Tibial nerve (tissue), 4 donors: Measurements from ENCODE around the gene CAB39L. TPM values are rescaled to one million over a fixed set of nuclear protein-coding genes. Genes with fewer than 3 reads are reported as not detected.

Experiments
- DNase-seq, 2 donors: peaks; one replicate each; pipeline ENCODE4 v3.0.0-alpha.2; 2019; ENCODE audit warnings: low spot score in 2 of 2
- H3K27ac ChIP-seq, 4 donors: fragments of 200-600 bp; sonication (generic) in 3 of 4; one replicate each; pipeline ENCODE4 v1.5.1; 2017 to 2019; ENCODE audit warnings: mild to moderate bottlenecking in 1 of 4
- H3K27me3 ChIP-seq, 2 donors: fragments of 200-600 bp; sonication (generic) in 1 of 2; one replicate each; pipeline versions ENCODE4 v1.5.1 to v1.6.0; 2017 to 2019
- H3K36me3 ChIP-seq, 3 donors: fragments of 200-600 bp; sonication (generic); one replicate each; pipeline ENCODE4 v1.5.1; 2018 to 2019
- H3K4me1 ChIP-seq, 4 donors: fragments of 200-600 bp; sonication (generic) in 3 of 4; one replicate each; pipeline ENCODE4 v1.5.1; 2017 to 2019
- H3K4me3 ChIP-seq, 4 donors: fragments of 200-600 bp; sonication (generic) in 3 of 4; one replicate each; pipeline ENCODE4 v1.5.1; 2017 to 2019; ENCODE audit warnings: mild to moderate bottlenecking in 1 of 4, moderate library complexity in 1 of 4
- H3K9me3 ChIP-seq, 4 donors: fragments of 200-600 bp; sonication (generic) in 3 of 4; one replicate each; pipeline ENCODE4 v1.5.1; 2017 to 2019
- EP300 ChIP-seq, 2 donors: sonication (generic); formaldehyde crosslinking; IDR thresholded peaks; one replicate each; pipeline ENCODE4 v1.6.1; 2017; ENCODE audit warnings: antibody characterized with exemption in 2 of 2, mild to moderate bottlenecking in 1 of 2
- POLR2A ChIP-seq, 2 donors: fragments of 450-650 bp; IDR thresholded peaks; one replicate each; pipeline ENCODE4 v1.6.1; 2017; ENCODE audit warnings: antibody characterized with exemption in 2 of 2, mild to moderate bottlenecking in 2 of 2, moderate library complexity in 2 of 2
- WGBS, 2 donors: methylation state at CpG; one replicate each; pipeline ENCODE4 v1.1.5; 2018; 5-methylcytosine and 5-hydroxymethylcytosine counted together
- total RNA-seq, 4 donors: library from RNA; depleted of rRNA; stranded (reverse); fragments of >200 nt; gene quantifications; one replicate each; pipeline ENCODE4 v1.1.0, GENCODE V29; 2016
- TF ChIP-seq, protein P1 (sequence below), 5 experiments: fragments of 200-600 bp in 3 of 5; fragments of 450-650 bp in 2 of 5; sonication (generic) in 3 of 5; IDR thresholded peaks; one replicate each; pipeline ENCODE4 v1.5.1; 2016 to 2019; ENCODE audit warnings: antibody characterized with exemption in 5 of 5, mild to moderate bottlenecking in 3 of 5, moderate library complexity in 2 of 5

Gene CAB39L
- total RNA-seq, 4 donors from 2014 or later, result 89.4 to 152 (median 107) TPM

GRCh38 chr13:49310251-49310650 is 133.6 kb downstream of the CAB39L start:
- H3K36me3 ChIP-seq, result peaks cover 0 to 15% (median 0%) of the 10 kb centered on the region in 3 donors
- no peak for DNase-seq
- WGBS, 2 donors, result 91 to 92% methylated on average over 3 of the region's 3 CpGs
- H3K27ac ChIP-seq, result peak overlapping the region; percentile 82 to 95 (median 91)
- H3K4me1 ChIP-seq, result peaks cover 0 to 87% (median 47%) of the 10 kb centered on the region in 4 donors
- H3K27me3 ChIP-seq, result no peaks in the 10 kb centered on the region
- H3K9me3 ChIP-seq, result no peaks in the 10 kb centered on the region
- no peak for TF ChIP-seq POLR2A (IDR thresholded peaks at IDR 0.05)
- TF ChIP-seq EP300 (IDR thresholded peaks at IDR 0.05), result no peak
- TF ChIP-seq, protein P1, sequence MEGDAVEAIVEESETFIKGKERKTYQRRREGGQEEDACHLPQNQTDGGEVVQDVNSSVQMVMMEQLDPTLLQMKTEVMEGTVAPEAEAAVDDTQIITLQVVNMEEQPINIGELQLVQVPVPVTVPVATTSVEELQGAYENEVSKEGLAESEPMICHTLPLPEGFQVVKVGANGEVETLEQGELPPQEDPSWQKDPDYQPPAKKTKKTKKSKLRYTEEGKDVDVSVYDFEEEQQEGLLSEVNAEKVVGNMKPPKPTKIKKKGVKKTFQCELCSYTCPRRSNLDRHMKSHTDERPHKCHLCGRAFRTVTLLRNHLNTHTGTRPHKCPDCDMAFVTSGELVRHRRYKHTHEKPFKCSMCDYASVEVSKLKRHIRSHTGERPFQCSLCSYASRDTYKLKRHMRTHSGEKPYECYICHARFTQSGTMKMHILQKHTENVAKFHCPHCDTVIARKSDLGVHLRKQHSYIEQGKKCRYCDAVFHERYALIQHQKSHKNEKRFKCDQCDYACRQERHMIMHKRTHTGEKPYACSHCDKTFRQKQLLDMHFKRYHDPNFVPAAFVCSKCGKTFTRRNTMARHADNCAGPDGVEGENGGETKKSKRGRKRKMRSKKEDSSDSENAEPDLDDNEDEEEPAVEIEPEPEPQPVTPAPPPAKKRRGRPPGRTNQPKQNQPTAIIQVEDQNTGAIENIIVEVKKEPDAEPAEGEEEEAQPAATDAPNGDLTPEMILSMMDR (IDR thresholded peaks at IDR 0.05), result no peak
- no peak overlapping the region for H3K4me3 ChIP-seq

GRCh38 chr13:49308921-49309408 is 134.9 kb downstream of the CAB39L start:
- Histone ChIP-seq H3K4me3 (peak overlapping the region in 1 of 4 donors; percentile 5), H3K9me3 (no peaks in the 10 kb centered on the region), H3K36me3 (peaks cover 0 to 15% (median 0%) of the 10 kb centered on the region in 3 donors), H3K27me3 (no peaks in the 10 kb centered on the region), H3K4me1 (peaks cover 2 to 87% (median 45%) of the 10 kb centered on the region in 4 donors), H3K27ac (peak overlapping the region; percentile 82 to 95 (median 91))
- WGBS, 2 donors, result 36 to 51% methylated on average over 11 of the region's 11 CpGs
- peak in 1 of 2 donors; percentile 43 for DNase-seq
- TF ChIP-seq EP300 (IDR thresholded peaks at IDR 0.05) (peak in 1 of 2 donors; percentile 55), POLR2A (IDR thresholded peaks at IDR 0.05) (no peak)

DNA sequence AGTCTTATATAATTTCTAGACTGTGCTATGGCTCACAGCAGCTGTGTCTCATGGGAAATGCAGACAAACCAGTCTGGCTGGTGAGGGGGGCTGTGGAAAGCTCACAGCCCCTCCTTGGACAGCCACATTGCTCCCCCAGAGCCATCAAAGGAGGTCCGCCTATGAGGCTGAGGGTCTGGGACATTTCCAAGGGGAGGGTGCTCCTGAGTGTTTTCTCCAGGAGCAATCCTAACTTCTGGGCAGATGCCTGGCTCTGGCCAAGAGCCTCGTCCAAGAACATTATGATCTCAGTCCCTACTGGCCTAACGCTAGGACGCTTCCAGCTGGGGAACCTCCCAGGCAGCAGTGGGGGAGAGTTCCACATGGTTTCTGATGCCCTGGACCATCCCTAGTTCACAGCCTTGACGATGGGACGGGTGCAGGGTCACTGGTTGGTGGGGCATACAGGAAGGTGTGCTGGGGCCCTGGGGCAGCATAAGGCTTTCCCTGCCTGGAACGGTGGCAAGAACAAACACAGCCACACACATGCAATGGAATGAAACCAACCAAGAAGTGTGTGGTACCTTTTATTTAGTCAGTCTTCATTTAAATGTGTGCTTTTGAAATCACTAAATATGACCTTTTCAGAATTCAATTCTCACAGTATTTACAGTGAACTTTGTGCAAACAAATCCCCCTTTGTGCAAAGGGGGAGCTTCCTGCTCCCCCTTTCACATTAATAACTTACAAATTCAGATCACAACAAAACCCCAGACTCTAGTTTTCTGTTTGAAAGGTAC is 135.6 kb downstream of the CAB39L start:
- TF ChIP-seq, protein P1 (IDR thresholded peaks at IDR 0.05), result peak in 1 of 5 experiments; percentile 12
- TF ChIP-seq POLR2A (IDR thresholded peaks at IDR 0.05) (peak; percentile 20 to 59), EP300 (IDR thresholded peaks at IDR 0.05) (peak; percentile 82 to 98)
- Histone ChIP-seq H3K4me3 (peak overlapping the region in 1 of 4 donors; percentile 5), H3K27me3 (no peaks in the 10 kb centered on the region), H3K27ac (peak overlapping the region; percentile 82 to 95 (median 91)), H3K4me1 (peaks cover 3 to 87% (median 47%) of the 10 kb centered on the region in 4 donors), H3K36me3 (peaks cover 0 to 15% (median 0%) of the 10 kb centered on the region in 3 donors), H3K9me3 (no peaks in the 10 kb centered on the region)
- 14% methylated on average over 7 of the region's 7 CpGs for WGBS, 2 donors
- DNase-seq, result peak; percentile 83 to 89

DNA sequence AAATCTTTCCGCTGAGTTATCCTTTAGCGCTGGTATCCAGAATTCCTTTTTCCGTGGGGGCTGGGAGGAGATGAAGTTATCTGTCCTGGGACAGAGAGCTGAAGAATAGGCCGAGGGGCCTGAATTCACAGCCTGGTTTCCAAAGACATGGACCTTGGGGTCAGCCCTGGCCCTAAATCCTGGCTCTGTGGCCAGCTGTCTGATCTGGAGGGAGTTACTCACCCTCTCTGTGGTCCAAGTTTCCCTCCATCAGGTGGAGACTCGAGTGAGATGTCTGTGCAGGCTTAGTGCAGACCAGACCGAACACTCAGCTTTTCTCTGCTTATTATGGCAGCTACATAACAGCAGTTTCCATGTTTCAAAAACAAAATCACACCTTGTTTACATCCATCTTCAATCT is 136.5 kb downstream of the CAB39L start:
- H3K4me1 ChIP-seq, result peaks cover 3 to 95% (median 50%) of the 10 kb centered on the region in 4 donors
- no peak overlapping the region for H3K4me3 ChIP-seq
- no peaks in the 10 kb centered on the region for H3K9me3 ChIP-seq
- no peaks in the 10 kb centered on the region for H3K27me3 ChIP-seq
- 67 to 78% methylated on average over 6 of the region's 6 CpGs for WGBS, 2 donors
- H3K27ac ChIP-seq, result peak overlapping the region; percentile 82 to 95 (median 91)
- TF ChIP-seq EP300 (IDR thresholded peaks at IDR 0.05) (peak in 1 of 2 donors; percentile 26), POLR2A (IDR thresholded peaks at IDR 0.05) (no peak)
- H3K36me3 ChIP-seq, result peaks cover 0 to 15% (median 0%) of the 10 kb centered on the region in 3 donors
- peak in 1 of 2 donors; percentile 60 for DNase-seq

DNA sequence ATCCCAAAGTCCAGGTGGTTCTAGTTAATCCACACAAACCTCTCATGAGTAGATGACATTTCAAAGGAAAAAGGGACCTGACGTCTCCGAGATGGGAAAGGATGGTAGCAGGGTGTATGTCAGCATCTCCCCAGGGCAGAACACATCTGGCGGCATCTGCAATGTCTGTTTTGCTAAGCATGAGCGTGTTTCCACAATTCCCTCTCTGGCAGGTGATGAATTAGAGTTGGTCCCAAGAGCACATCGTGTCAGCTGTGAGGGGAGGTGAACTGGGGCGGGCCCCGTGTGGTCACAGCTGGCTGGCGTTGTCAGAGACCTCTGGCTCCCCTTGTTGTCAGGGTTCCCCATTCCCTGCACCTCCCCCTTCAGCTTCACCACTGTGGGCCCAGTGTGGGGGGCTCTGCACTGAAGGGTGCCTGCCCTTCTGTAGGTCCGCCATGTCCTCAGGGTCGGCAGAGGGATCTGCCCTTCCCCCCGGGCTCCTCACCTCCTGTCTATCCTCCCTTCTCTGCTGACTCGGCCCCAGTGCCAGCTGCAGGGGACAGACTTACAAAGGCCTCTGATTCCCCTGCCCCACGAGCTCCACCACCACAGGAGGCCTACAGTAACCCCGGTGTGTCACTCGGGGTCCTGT is 138.0 kb downstream of the CAB39L start:
- TF ChIP-seq POLR2A (IDR thresholded peaks at IDR 0.05) (no peak), EP300 (IDR thresholded peaks at IDR 0.05) (peak in 1 of 2 donors; percentile 54)
- TF ChIP-seq, protein P1 (IDR thresholded peaks at IDR 0.05), result no peak
- Histone ChIP-seq H3K27ac (peak overlapping the region; percentile 65 to 95 (median 91)), H3K36me3 (peaks cover 0 to 12% (median 0%) of the 10 kb centered on the region in 3 donors), H3K9me3 (no peaks in the 10 kb centered on the region), H3K4me3 (no peak overlapping the region), H3K4me1 (peaks cover 3 to 99% (median 58%) of the 10 kb centered on the region in 4 donors), H3K27me3 (no peaks in the 10 kb centered on the region)
- 70 to 79% methylated on average over 15 of the region's 15 CpGs for WGBS, 2 donors
- DNase-seq, result no peak
